Germinal center (tissue), 1 donor: ENCODE results near the gene ABLIM2.
A peak's percentile ranks its signal among the peaks of the same experiment; 100 is the strongest.

ENCODE experiments used
- DNase-seq: peaks from one replicate; pipeline ENCODE4 v3.0.0; 2012; ENCODE audit warnings: mixed read lengths, low spot score

ABLIM2 gene

GRCh38 chr4:8119877-8120276 is 38.7 kb downstream of the ABLIM2 start:
- DNase-seq = no peak

GRCh38 chr4:8118531-8118930 is 40.1 kb downstream of the ABLIM2 start:
- no peak for DNase-seq

- no peak for DNase-seq
Observed at GRCh38 chr4:8118035-8118434, 40.6 kb downstream of the ABLIM2 start.

GRCh38 chr4:8117278-8117682 is 41.3 kb downstream of the ABLIM2 start:
- peak; percentile 59 for DNase-seq

GRCh38 chr4:8115916-8116315 is 42.7 kb downstream of the ABLIM2 start:
- no peak for DNase-seq

GRCh38 chr4:8115203-8115520 is 43.5 kb downstream of the ABLIM2 start:
- no peak for DNase-seq

- DNase-seq = no peak
Observed at GRCh38 chr4:8114456-8115202, 44.0 kb downstream of the ABLIM2 start.

GRCh38 chr4:8113611-8114377 is 44.8 kb downstream of the ABLIM2 start:
- DNase-seq = no peak

- no peak for DNase-seq
Observed at GRCh38 chr4:8112672-8113071, 45.9 kb downstream of the ABLIM2 start.

GRCh38 chr4:8112036-8112576 is 46.5 kb downstream of the ABLIM2 start:
- no peak for DNase-seq

GRCh38 chr4:8110071-8110986 is 48.3 kb downstream of the ABLIM2 start:
- peak; percentile 33 for DNase-seq

- DNase-seq = no peak
Observed at GRCh38 chr4:8109406-8110065, 49.1 kb downstream of the ABLIM2 start.

- DNase-seq = no peak
Observed at GRCh38 chr4:8108991-8109390, 49.6 kb downstream of the ABLIM2 start.

- no peak for DNase-seq
Observed at GRCh38 chr4:8108261-8108660, 50.4 kb downstream of the ABLIM2 start.

GRCh38 chr4:8107146-8107657 is 51.4 kb downstream of the ABLIM2 start:
- DNase-seq = no peak

GRCh38 chr4:8106451-8107025 is 52.1 kb downstream of the ABLIM2 start:
- no peak for DNase-seq

GRCh38 chr4:8105306-8106100 is 53.1 kb downstream of the ABLIM2 start:
- DNase-seq = no peak

GRCh38 chr4:8104491-8105305 is 53.9 kb downstream of the ABLIM2 start:
- no peak for DNase-seq
